GM19239 (cell line): ENCODE data around the gene DDR1.

Source experiments
- DNase-seq: peaks from one replicate; pipeline ENCODE4 v3.0.0; 2011; ENCODE audit warnings: low spot score; ENCODE audit not compliant: insufficient read length
- FAIRE-seq: peaks from 2 replicates; lab custom pipeline; 2011; peaks lifted over from hg19 to GRCh38; lab: Jason Lieb, UNC

Gene DDR1

DNA sequence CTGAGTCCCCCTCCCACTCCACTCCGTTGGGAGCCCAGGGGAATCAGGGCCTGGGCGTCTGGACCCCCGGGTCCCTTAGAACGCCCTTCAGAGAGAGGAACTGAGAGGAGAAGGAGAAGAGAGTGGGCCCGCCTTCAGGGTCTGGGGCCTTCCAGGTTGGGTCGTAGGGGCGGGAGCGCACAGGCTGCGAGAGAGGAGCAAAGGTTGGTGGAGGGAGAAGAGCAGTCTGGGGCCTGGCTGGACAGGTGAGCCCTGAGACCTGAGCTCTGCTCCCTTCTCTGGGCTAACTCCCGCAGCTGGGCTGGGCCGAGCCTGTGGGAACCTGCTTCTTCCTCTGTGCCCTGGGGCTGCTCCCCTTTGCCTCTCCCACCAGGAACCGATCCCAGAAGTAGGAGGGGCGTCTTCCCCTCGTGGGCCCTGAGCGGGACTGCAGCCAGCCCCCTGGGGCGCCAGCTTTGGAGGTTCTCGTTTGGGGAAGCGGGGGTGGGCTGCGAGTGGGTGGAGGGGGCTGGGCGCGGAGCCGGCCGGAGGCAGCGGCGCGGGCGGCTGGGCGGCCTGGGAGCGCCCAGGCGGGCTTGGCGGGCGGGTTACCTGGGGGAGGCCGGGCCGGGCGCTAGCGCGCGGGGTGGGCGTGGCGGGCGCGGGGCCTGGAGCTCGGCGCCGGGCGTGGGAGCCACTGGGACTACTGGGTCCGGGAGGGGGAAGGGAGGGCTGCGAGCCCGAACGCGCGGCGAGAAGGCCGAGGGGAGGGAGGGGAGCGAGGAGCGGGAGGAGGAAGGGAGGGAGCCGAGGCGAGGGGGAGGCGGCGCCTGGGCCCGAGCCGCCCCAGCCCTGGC, at the start of gene DDR1:
Gene DDR1 (plus strand): TSS at position 835 of the 836 bp plus-strand sequence. CDS start 4,211 bp downstream, outside the sequence.
- DNase-seq (peak; percentile 69), FAIRE-seq (no peak)

DNA sequence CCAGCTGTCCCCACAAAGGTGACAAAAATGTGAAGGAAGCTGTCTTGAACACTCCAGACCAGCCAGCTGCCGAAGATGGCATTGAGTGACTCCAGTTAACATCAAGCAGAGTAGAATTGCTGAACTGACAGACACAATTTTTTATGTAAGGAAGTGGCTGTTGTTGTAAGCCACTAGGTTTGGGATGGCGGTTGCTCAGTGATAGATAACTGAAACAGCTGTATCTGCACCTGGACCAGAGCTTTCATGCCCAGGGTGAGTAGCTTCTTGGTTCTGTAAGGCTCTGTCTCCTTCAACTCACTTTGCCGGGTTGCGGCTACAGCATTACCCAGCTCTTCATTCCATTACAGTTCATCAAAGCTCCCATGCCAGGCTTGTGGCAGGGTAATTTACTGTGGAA, 49.7 kb upstream of the DDR1 start:
- FAIRE-seq (no peak), DNase-seq (no peak)

DNA sequence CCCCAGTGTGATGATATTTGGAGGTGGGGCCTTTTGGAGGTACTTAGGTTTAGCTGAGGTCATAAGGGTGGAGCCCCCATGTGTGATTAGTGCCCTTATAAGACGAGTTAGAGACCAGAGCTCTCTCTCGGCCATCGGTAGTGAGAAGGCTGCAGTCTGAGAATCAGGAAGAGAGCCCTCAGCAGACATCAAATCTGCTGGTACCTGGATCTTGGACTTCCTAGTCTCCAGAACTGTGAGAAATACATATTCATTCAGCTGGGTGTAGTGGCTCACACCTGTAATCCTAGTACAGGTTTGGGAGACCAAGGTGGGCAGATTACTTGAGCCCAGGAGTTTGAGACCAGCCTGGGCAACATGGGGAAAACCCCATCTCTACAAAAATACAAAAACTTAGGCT, 48.7 kb upstream of the DDR1 start:
- FAIRE-seq (no peak), DNase-seq (no peak)

DNA sequence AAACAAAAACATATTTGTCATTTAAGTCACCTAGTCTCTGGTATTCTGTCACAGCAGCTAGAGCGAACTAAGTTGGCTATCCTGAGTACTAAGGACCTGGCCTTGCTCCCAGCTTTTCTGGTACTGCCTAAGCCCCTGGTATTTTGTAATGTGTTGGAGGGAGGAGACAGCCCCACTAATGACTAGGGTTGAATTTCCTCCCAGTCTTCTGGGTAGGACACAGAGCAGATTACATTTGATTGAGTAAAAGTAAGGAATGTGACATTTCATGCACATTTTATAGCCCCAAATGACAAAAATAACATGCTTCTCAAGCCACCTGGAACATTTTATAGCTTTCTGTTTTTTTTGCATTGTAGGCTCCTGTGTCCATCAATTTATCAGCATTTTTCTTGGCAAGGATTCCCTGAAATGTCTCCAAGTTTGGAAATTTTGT, 47.9 kb upstream of the DDR1 start:
- FAIRE-seq (no peak), DNase-seq (no peak)

DNA sequence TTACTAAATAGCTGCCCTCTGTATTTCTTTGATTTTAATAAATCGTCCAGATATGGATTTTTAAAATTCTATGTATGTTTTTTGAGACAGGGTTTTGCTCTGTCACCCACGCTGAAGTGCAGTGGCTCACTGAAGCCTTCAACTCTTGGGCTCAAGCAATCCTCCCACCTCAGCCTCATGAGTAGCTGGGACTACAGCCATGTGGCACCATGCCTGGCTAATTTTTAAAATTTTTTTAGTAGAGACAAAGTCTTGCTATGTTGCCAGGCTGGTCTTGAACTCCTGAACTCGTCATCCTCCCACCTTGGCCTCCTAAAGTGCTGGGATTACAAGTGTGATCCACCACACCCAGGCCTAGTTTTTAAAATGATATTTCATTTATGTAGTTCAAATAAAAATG, 47.4 kb upstream of the DDR1 start:
- FAIRE-seq = no peak

DNA sequence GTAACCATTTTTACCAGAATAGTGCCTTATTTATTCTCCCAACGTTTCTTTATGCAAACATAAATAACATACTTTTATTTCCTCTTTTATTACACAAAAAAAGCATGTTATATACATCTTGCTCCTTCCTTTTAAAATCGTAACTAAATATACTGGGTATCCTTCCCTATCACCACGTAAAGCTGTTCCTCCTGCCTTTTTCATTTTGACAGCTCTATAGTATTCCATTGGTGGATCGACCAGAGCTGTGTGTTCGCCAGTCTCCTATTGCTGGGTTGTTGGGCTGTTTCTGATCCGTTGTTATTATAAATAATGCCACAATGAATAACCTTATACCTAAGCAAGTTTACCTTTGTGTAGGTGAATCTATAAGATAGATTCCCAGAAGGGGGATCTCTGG, 46.9 kb upstream of the DDR1 start:
- DNase-seq (no peak), FAIRE-seq (no peak)

More for the DNA sequence above, 47.4 kb upstream of the DDR1 start:
- no peak for DNase-seq

DNA sequence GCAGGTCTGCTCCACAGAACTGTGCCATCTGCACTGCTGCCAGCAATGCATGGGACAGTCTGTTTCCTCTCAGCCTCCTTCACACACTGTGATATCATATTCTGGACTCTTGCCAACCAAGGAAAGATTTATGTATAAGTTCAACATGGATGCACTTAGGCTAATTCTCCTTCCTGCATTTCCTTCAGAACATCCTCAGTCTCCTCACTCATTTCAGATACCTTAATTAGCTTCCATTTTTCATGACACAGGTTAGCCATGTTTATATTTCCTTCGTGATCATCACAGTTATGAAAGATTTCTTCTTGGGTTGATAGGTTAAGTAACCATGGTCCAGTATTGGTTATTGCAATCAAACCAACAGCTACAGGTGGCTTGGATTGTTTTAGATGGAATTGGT, 46.4 kb upstream of the DDR1 start:
- FAIRE-seq = no peak

DNA sequence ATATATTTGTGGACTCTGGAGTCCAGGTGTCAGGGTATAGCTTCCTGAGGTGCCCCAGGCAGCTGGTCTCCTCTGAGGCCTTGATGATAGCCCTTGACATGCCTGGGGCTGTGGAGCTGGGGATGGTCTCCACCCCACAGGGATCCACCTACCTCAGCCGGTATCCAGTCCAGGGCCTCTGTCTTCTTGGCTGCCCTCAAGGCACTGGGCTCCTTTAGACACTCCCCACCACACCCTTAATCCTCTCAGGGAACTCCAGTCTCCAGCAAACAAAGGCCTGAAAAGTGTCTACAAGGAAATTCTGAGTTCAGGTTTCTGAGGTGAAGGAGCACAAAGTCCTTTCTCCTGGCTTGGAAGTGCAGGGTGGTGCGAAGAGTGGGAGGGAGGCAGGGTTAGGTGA, 44.6 kb upstream of the DDR1 start:
- FAIRE-seq = no peak

More for the DNA sequence above, 46.4 kb upstream of the DDR1 start:
- DNase-seq = no peak

DNA sequence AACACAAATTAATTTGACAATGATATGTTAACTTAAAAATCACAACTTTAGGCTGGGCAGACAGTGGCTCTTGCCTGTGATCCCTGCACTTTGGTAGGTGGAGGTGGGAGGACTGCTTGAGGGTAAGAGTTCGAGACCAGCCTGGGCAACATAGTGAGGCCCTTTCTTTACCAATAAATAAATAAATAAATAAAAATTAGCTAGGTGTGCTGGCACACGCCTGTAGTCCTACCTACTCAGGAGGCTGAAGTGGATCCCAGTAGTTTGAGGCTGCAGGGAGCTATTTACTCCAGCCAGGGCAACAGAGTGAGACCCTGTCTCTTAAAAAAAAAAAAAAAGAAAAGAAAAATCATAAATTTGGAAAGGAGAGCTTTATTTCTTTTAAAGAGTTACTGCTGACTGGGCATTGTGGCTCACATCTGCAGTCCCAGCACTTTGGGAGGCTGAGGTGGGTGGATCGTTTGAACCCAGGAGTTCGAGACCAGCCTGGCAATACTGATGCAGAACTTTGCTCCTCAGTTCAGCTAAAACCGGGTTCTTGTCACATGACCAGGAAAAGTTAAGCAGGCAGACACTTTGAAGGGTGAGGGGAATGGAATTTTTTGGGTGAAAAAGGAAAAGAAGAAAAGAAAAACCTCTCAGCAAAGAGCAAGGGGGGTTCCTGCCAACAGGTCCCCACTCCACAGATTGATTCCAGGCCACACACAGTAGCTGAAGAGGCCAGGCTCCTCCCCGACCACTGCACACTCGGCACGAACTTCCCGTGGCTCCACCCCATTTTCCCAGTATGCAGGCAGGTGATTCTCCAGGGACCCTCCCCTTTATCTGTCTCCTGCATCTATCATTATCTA, 44.0 kb upstream of the DDR1 start:
- FAIRE-seq (no peak), DNase-seq (no peak)

More for the DNA sequence above, 44.6 kb upstream of the DDR1 start:
- no peak for DNase-seq

DNA sequence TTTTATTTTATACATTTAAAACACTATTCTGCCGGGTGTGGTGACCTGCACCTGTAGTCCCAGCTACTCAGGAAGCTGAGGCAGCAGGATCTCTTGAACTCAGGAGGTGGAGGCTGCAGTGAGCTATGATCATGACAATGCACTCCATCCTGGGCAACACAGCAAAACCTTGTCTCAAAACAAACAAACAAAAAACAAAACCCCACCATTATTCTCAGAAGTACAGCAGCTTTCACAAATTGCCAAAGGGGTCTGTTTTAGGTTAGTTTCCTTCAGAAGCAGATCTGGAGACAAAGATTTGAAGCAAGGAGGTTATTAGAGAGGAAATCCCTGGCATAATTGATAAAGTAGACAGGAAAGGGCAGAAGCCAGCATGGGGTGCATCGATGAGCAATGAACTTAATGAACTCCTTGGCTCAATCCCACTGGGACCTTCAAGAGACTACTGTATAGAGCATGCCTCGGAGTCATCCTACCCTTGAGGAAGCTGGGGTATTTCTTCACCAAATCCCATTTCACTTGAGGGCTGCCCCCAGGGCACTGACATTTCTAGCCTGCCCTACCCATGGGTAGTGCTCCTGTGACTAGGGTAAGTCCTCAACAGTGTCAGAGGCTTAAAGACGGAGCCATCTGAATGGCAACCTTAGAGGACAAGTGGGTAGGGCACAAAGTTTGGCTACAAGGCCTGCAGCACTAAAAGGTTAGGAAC, 43.2 kb upstream of the DDR1 start:
- FAIRE-seq (no peak), DNase-seq (no peak)

DNA sequence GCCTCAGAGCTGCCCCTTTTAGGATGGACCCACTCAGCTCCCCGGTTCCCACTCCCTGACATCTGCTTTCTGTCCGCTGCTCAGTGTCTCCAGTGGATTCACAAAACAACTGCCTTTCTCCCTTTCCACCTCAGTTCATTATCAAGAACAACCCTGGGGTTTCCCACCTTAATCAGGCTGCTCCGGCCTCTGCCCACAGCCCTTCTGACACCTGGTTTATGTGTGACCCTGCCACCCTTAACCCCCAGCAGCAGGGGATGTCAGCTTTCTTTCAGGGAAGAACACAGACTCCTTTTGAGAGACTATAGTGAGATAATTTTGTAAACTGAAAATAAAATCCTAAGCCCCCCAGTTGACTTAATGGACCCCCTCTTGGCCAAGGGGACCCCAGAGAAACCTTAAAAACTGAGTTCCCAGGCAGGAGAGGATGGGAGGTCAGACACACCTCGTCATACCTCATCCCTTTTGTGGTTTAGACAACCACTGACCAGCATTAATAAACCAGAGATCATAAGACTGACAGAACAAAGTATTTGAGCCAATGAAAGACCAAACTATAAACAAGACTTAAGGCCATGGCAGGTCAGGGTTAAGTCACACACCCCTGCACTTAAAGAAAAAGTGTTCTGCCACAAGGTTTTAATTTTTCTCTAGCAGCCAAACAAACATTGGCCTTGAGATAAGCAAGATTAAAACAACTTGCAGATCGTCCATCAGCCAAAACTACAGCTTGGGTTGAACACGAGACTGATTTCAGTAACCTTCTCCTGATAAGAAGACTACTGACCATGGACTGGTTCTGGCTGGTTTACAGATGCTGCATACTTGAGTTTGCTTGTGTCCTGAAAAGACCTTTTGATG, 42.4 kb upstream of the DDR1 start:
- FAIRE-seq = no peak

DNA sequence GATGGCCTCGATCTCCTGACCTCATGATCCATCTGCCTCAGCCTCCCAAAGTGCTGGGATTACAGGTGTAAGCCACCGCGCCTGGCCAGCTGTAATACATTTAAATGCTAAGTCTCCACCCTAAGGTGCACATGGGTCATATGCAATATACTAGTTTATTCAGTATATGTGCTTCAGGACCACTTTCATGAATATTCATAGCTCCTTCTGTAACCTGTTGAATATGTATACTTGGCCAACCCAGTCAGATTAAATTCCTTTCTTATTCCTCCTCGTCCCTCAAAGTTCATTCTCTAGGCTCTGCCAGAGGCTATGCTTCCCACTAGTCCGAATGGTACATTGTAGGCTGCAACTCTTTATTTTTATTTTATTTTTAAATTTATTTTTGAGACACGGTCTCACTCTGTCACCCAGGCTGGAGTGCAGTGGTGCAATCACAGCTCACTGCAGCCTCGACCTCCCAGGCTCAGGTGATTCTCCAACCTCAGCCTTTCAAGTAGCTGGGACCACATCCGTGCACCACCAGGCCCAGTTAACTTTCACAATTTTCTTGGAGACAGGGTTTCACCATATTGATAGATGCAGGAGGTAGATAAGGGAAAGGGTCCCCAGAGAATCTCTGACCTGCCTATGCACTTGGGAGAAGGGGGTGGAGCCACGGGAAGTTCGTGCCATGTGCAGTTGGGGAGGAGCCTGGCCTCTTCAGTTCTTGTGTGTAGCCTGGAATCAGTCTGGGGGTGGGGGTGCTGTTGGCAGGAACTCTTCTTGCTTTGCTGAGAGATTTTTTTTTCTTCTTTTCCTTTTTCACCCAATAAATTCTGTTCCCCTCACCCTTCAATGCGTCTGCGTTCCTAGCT, 41.3 kb upstream of the DDR1 start:
- FAIRE-seq = no peak

More for the DNA sequence above, 42.4 kb upstream of the DDR1 start:
- no peak for DNase-seq

DNA sequence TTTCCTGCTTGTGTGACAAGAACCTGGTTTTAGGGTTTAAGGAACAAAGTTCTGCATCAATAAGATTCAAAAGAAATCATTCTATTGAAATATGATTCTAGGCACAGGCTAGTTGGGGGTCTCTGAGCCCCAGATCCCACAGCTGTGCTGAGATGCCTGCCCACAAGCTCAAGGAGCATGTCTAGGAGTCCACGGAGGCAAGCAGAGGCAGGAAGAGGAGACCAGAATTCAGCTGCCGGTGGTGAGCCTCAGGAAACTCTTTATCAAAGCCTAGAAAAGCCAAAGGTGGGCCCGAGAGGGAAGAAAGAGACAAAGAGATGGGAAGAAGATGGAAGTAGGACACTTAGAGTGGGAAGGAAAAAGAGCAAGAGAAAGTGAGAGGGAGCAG, 40.7 kb upstream of the DDR1 start:
- FAIRE-seq = no peak
- no peak for DNase-seq

More for the DNA sequence above, 41.3 kb upstream of the DDR1 start:
- no peak for DNase-seq

DNA sequence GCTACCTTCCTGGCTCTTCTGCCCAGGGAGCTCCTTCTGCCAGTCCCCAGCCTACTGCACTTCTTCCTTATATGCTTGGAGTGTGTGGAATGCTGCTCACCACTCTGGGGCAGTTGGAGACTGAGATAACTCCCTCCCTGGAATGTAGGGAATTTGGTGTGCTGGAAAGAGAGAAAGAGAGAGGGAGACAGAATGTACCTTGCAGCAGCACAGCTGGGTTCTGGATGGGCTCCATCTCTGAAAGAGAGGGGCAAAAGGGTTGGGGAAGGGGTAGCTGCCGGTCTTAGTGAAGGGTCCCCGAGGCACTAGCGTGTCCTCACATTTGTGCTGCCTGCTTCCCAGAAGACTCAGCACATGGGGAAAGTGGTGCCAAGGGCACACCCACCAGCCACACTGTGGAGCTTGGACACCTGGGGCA, 40.2 kb upstream of the DDR1 start:
- DNase-seq = no peak
- no peak for FAIRE-seq

DNA sequence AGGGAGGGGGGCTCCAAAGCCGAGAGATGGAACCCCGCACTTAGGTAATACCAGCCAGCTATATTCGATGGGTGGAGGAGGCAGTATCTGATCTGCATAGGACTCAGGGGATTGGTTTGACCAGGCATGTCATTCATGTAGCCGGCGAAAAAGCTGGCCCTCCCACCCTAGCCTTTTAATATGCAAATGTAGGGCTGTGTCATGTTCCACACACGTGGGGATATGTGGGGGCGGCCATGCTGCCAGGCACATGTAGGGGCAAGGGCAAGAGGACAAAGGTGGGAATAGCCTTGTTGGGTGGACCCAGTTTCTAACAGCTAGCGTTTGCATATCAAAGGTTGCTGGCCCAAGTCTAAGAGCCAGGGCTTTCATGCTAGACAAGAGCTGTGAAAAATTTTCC, 39.1 kb upstream of the DDR1 start:
- DNase-seq = no peak
- no peak for FAIRE-seq

DNA sequence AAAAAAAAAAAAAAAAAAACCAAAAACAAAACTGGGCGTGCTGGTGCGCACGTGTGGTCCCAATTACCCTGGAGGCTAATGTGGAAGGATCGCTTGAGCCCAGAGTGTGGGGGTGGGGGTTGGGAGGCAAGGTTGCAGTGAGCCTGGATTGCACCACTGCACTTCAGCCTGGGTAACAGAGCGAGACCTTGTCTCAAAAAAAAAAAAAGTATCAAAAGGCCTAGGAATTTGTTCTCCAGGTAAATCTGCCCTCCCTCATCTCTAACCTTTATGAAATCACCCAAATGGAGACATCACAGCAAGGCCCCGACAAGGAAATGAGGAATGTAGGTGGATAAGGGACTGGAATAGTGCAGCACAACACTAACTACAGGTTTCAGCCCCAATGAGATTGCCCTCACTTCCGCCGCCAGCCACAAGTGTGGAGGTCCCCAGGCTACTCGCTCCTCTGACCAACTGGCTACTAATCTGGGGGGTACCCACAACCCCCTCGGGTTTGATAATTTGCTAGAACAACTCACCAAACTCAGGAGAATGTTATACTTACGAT, 36.8 kb upstream of the DDR1 start:
- DNase-seq (no peak), FAIRE-seq (no peak)

DNA sequence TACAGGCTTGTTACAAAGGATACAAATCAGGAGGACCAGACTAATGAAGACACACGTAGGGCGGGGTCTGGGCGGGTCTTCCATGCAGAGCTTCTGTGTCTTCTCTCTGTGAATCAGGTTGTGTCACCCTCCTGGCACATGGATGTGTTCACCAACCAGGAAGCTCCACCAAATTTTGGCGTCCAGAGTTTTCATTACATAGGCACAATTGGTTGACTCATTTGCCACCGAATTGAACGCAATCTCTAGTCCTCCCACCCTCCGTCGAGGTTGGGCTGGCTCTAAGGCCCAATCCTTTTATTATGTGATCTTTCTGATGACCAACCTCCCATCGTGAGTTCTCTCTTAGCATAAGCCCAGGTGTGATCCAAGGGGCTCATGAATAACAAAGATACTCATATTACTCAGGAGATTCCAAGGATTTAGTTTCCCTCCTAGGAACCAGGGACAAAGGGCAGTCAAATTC, 36.3 kb upstream of the DDR1 start:
- FAIRE-seq (no peak), DNase-seq (no peak)

DNA sequence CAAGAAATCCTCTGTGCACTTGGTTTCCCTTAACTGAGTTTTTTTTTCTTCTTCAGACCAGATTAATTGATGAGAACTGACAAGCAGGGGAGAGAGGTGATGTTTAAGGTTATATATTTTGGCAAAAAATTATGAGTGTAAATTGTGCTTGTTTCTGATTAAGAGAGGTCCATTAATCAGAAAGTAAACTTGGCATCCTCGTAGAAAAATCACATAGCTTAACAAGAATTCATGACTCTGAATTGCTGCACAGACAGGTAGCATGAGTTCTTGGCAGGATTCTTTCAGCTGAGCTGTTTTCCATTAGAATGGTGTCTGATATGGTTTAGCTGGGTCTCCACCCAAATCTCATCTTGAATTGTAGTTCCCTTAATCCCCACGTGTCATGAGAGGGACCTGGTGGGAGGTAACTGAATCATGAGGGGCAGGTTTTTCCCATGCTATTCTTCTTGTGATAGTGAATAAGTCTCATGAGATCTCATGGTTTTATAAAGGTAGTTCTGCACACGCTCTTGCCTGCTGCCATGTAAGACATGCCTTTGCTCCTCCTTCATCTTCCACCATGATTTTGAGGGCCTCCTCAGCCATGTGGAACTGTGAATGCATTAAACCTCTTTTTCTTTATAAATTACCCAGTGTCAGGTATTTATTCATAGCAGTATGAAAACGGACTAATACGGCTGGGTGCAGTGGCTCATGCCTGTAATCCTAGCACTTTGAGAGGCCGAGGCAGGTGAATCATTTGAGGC, 34.2 kb upstream of the DDR1 start:
- FAIRE-seq = no peak
- DNase-seq = no peak
